Neural crest cell (in vitro differentiated cells): ENCODE measurements around the gene NDUFAF8. TPM values are rescaled to one million over a fixed set of nuclear protein-coding genes. Genes with fewer than 3 reads are reported as not detected.

ENCODE experiments used
- DNase-seq: peaks from one replicate; pipeline ENCODE4 v3.0.0; 2021; ENCODE audit warnings: low read depth, mixed read lengths, low spot score
- H3K27ac Mint-ChIP-seq: one replicate; pipeline ENCODE4 v1.8.0; 2021; ENCODE audit warnings: mild to moderate bottlenecking, mixed read lengths; ENCODE audit not compliant: unreplicated experiment
- H3K27me3 Mint-ChIP-seq: 2 replicates; pipeline ENCODE4 v1.8.0; 2021; ENCODE audit warnings: low read depth, mild to moderate bottlenecking, mixed read lengths
- H3K36me3 Mint-ChIP-seq: 2 replicates; pipeline ENCODE4 v1.8.0; 2021; ENCODE audit warnings: low read depth, mild to moderate bottlenecking, mixed read lengths
- H3K4me1 Mint-ChIP-seq: 2 replicates; pipeline ENCODE4 v1.8.0; 2021; ENCODE audit warnings: mixed read lengths
- H3K4me3 Mint-ChIP-seq: one replicate; pipeline ENCODE4 v1.8.0; 2021; ENCODE audit warnings: mild to moderate bottlenecking, mixed read lengths
- H3K9me3 Mint-ChIP-seq: 2 replicates; pipeline ENCODE4 v1.8.0; 2021; ENCODE audit warnings: mixed read lengths
- long read RNA-seq: library from polyadenylated mRNA; unstranded; transcript quantifications from one replicate; pipeline ENCODE4 v2.0.0, GENCODE V29; 2020
- total RNA-seq: library from RNA; stranded (reverse); gene quantifications from 2 replicates; pipeline ENCODE4 v1.2.1, GENCODE V29; 2021
- TF ChIP-seq, protein P1 (sequence below): fragments of 200-600 bp; sonication (generic); conservative IDR thresholded peaks from 2 replicates; pipeline ENCODE4 v1.5.0; 2021; ENCODE audit warnings: antibody characterized with exemption, mild to moderate bottlenecking

The NDUFAF8 gene
- 54.5 and 68.2 TPM in 2 replicates for total RNA-seq
- long read RNA-seq, partial matches to known transcripts = 0 of 1 reads
- long read RNA-seq, other reads (novel, unspliced or antisense) = 1 of 1 reads

- TF ChIP-seq, protein P1, sequence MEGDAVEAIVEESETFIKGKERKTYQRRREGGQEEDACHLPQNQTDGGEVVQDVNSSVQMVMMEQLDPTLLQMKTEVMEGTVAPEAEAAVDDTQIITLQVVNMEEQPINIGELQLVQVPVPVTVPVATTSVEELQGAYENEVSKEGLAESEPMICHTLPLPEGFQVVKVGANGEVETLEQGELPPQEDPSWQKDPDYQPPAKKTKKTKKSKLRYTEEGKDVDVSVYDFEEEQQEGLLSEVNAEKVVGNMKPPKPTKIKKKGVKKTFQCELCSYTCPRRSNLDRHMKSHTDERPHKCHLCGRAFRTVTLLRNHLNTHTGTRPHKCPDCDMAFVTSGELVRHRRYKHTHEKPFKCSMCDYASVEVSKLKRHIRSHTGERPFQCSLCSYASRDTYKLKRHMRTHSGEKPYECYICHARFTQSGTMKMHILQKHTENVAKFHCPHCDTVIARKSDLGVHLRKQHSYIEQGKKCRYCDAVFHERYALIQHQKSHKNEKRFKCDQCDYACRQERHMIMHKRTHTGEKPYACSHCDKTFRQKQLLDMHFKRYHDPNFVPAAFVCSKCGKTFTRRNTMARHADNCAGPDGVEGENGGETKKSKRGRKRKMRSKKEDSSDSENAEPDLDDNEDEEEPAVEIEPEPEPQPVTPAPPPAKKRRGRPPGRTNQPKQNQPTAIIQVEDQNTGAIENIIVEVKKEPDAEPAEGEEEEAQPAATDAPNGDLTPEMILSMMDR = no peak
- Mint-ChIP-seq H3K36me3 (no peaks in the 10 kb centered on the region), H3K27ac (peak within 1 kb of the TSS; percentile 98), H3K4me1 (peaks cover 26% of the 10 kb centered on the region), H3K9me3 (no peaks in the 10 kb centered on the region), H3K27me3 (peaks cover 2% of the 10 kb centered on the region), H3K4me3 (peak within 1 kb of the TSS; percentile 99)
- peak; percentile 83 for DNase-seq
Observed at GRCh38 chr17:81238815-81239713, at the start of gene NDUFAF8, which contains the start of gene TEPSIN. TSS of gene NDUFAF8 (plus strand) at chr17:81239318. CDS start at chr17:81239364, 46 bp downstream. TSS of gene TEPSIN (minus strand) at chr17:81239055. CDS start at chr17:81239033, 22 bp downstream.

DNA sequence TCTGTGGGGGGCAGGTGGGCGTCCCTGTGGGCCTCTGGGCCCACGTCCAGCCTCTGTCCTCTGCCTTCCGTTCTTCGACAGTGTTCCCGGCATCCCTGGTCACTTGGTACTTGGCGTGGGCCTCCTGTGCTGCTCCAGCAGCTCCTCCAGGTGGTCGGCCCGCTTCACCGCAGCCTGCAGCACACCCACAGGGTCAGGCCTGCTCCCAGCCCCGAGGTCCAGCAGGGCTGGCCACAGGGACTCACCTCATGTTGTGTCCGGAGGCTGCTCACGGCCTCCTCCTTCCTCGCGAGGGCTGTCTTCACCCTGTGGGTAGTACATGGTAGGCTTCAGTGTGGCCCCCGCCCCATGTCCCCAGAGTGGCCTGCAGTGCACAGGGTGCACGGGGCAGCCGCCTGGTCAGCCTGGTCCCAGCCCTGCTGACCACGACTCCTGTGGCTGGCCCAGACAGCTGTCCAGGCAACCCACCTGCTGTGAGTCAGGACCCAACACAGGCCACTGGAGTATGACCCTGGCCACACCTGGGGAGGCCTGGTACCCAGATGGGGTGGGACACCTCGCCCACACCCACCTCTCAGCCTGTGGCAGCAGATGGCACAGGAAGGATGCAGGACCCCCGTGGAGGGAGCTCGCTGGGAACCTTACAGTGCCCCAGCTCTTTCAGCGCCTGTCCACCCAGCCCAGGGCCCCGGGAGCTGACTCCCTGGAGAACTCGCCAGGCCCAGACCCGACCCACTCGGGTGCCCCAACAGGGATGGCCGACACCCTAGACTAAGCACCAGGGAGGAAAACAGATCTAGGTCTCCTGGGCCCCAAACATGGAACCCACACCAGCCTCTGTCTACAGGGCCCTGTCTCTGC is 49.2 kb upstream of the NDUFAF8 start:
- no peak overlapping the region for H3K27ac Mint-ChIP-seq
- no peaks in the 10 kb centered on the region for H3K9me3 Mint-ChIP-seq
- H3K4me1 Mint-ChIP-seq = no peaks in the 10 kb centered on the region
- TF ChIP-seq, protein P1 = no peak
- H3K36me3 Mint-ChIP-seq = no peaks in the 10 kb centered on the region
- DNase-seq = no peak
- no peak overlapping the region for H3K4me3 Mint-ChIP-seq
- H3K27me3 Mint-ChIP-seq = no peaks in the 10 kb centered on the region

GRCh38 chr17:81190591-81190990 is 48.5 kb upstream of the NDUFAF8 start:
- H3K27me3 Mint-ChIP-seq = no peaks in the 10 kb centered on the region
- H3K4me3 Mint-ChIP-seq = no peak overlapping the region
- H3K27ac Mint-ChIP-seq = no peak overlapping the region
- no peak for DNase-seq
- TF ChIP-seq, protein P1 = no peak
- H3K4me1 Mint-ChIP-seq = no peaks in the 10 kb centered on the region
- H3K9me3 Mint-ChIP-seq = no peaks in the 10 kb centered on the region
- H3K36me3 Mint-ChIP-seq = no peaks in the 10 kb centered on the region

GRCh38 chr17:81191116-81191515 is 48.0 kb upstream of the NDUFAF8 start:
- H3K9me3 Mint-ChIP-seq = no peaks in the 10 kb centered on the region
- no peak overlapping the region for H3K27ac Mint-ChIP-seq
- H3K27me3 Mint-ChIP-seq = no peaks in the 10 kb centered on the region
- no peak overlapping the region for H3K4me3 Mint-ChIP-seq
- H3K4me1 Mint-ChIP-seq = no peaks in the 10 kb centered on the region
- DNase-seq = no peak
- no peaks in the 10 kb centered on the region for H3K36me3 Mint-ChIP-seq
- TF ChIP-seq, protein P1 = no peak

DNA sequence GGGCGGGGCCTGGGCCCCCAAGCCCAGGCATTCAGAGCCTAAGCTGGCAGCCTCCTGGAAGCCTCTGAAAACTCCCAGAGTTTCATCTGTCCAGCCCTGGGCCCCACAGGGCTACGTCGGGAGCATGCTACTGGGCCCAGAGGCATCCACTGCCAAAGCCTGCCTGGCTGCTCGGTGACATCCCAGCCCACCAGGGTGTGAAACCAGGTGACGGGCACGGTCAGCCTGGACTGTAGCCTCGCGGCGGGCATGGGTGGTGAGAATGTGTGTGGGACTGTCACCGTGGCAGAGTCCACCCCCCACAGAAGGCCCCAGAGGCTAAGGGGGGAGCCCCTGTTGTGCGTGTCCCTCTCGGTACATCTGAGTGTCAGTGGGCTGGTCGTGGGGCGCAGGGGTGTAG is 47.5 kb upstream of the NDUFAF8 start:
- H3K36me3 Mint-ChIP-seq = no peaks in the 10 kb centered on the region
- no peaks in the 10 kb centered on the region for H3K9me3 Mint-ChIP-seq
- no peaks in the 10 kb centered on the region for H3K27me3 Mint-ChIP-seq
- H3K4me1 Mint-ChIP-seq = no peaks in the 10 kb centered on the region
- TF ChIP-seq, protein P1 = no peak
- no peak overlapping the region for H3K4me3 Mint-ChIP-seq
- DNase-seq = no peak
- H3K27ac Mint-ChIP-seq = no peak overlapping the region
